HG03558 (cell line): Measurements from ENCODE around the gene FANCC.
"Not testable (repeated sequence)": the region's sequence is repeated elsewhere in the genome, so short reads cannot be mapped to it uniquely, and the experiment has no call there.

Source experiments
- ATAC-seq: cut with Tn5 transposase; IDR thresholded peaks from one replicate; pipeline ENCODE4 v1.9.1; 2021; ENCODE audit warnings: moderate number of reproducible peaks; ENCODE audit not compliant: unreplicated experiment; ENCODE audit errors: extremely low read depth

The FANCC gene

GRCh38 chr9:95330720-95331404, 13.4 kb upstream of the FANCC start:
- ATAC-seq, result no peak

- ATAC-seq, result not testable (repeated sequence)
Observed at GRCh38 chr9:95329061-95329460, 11.6 kb upstream of the FANCC start.

- no peak for ATAC-seq
Observed at GRCh38 chr9:95327239-95327865, 9.8 kb upstream of the FANCC start.

GRCh38 chr9:95325221-95325620, 7.7 kb upstream of the FANCC start:
- ATAC-seq, result no peak

GRCh38 chr9:95317893-95318211, 343 bp upstream of the FANCC start:
- ATAC-seq, result no peak

- ATAC-seq, result peak; percentile 23
Observed at GRCh38 chr9:95316794-95317118, 753 bp downstream of the FANCC start.

GRCh38 chr9:95316274-95316673, 1.2 kb downstream of the FANCC start:
- no peak for ATAC-seq

- no peak for ATAC-seq
Observed at GRCh38 chr9:95315108-95315746, 2.3 kb downstream of the FANCC start.

- ATAC-seq, result no peak
Observed at GRCh38 chr9:95313010-95313498, 4.5 kb downstream of the FANCC start.

GRCh38 chr9:95311961-95312360, 5.5 kb downstream of the FANCC start:
- no peak for ATAC-seq

GRCh38 chr9:95307538-95307937, 10.0 kb downstream of the FANCC start:
- no peak for ATAC-seq

- ATAC-seq, result no peak
Observed at GRCh38 chr9:95306819-95307218, 10.7 kb downstream of the FANCC start.

- ATAC-seq, result no peak
Observed at GRCh38 chr9:95305770-95306492, 11.6 kb downstream of the FANCC start.

- no peak for ATAC-seq
Observed at GRCh38 chr9:95302479-95302878, 15.0 kb downstream of the FANCC start.

- no peak for ATAC-seq
Observed at GRCh38 chr9:95297760-95298159, 19.7 kb downstream of the FANCC start.

- ATAC-seq, result no peak
Observed at GRCh38 chr9:95297316-95297715, 20.2 kb downstream of the FANCC start.

- ATAC-seq, result no peak
Observed at GRCh38 chr9:95296761-95297160, 20.7 kb downstream of the FANCC start.

GRCh38 chr9:95293296-95293695, 24.2 kb downstream of the FANCC start:
- not testable (repeated sequence) for ATAC-seq

GRCh38 chr9:95292226-95292625, 25.3 kb downstream of the FANCC start:
- ATAC-seq, result no peak

GRCh38 chr9:95286151-95286550, 31.4 kb downstream of the FANCC start:
- ATAC-seq, result no peak

- ATAC-seq, result no peak
Observed at GRCh38 chr9:95285307-95285706, 32.2 kb downstream of the FANCC start.
